ENCODE results near the gene SCG3.

Gene SCG3

DNA sequence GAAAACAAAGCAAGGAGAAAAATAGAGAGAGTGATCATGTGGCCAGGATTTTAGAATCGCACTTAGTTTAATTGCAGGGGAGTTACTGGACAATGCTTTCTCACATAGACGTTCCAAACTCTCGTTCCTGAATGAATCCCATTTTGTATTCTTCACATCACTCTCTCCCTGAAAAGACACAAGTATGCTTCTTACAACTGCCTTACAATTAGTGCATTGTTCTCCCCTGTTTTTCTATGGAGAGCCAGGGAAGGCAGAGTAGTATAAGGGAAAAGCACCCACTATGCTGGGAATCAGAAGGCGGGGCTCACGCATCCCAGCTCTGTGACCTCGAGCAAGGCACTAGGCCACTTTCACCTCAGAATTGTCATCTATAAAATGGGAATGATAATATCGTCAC lies 84.4 kb downstream of the SCG3 start:
- DNase-seq, result no peak

- DNase-seq, result no peak
These were observed 85.0 kb downstream of the SCG3 start for GRCh38 chr15:51766341-51766740.

- no peak for DNase-seq
These were observed 86.7 kb downstream of the SCG3 start for GRCh38 chr15:51768018-51768417.
